ENCODE results near the gene ENDOV. TPM values are rescaled to one million over a fixed set of nuclear protein-coding genes. Genes with fewer than 3 reads are reported as not detected.
"Not testable (repeated sequence)": the region's sequence is repeated elsewhere in the genome, so short reads cannot be mapped to it uniquely, and the experiment has no call there.

The ENDOV gene
- total RNA-seq, 1 donor from 2014 or later: 22.8 TPM

DNA sequence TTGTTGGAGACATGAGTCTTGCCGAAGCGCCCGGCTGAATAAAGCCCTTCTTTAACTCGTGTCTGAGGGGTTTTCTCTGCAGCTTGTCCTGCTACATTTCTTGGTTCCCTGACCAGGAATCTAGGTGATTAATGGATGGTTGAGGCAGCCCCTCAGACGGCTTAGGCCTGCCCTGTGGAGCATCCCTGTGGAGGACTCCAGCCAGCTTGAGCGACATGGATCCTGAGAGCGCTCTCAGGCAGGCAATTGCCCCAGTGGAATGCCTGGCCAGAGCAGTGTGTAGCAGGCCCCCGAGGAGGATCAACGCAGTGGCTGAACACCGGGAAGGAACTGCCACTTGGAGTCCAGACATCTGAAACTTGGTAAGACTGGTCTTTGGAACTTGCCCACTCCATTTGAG, 17.3 kb upstream of the ENDOV start:
- Mint-ChIP-seq H3K4me3 (ENCODE audit: unreplicated experiment) (no peak overlapping the region), H3K9me3 (ENCODE audit: low read depth) (no peaks in the 10 kb centered on the region), H3K27ac (ENCODE audit: unreplicated experiment) (no peak overlapping the region)

GRCh38 chr17:80401086-80401485, 13.9 kb upstream of the ENDOV start:
- not testable (repeated sequence) for H3K27ac Mint-ChIP-seq (ENCODE audit: unreplicated experiment); H3K36me3 Mint-ChIP-seq (ENCODE audit: low read depth); H3K9me3 Mint-ChIP-seq (ENCODE audit: low read depth); H3K4me3 Mint-ChIP-seq (ENCODE audit: unreplicated experiment); DNase-seq (ENCODE audit: low spot score); H3K4me1 Mint-ChIP-seq (ENCODE audit: low read depth); H3K27me3 Mint-ChIP-seq (ENCODE audit: low read depth)

More for the DNA sequence above, 17.3 kb upstream of the ENDOV start:
- Mint-ChIP-seq H3K27me3 (ENCODE audit: low read depth) (no peaks in the 10 kb centered on the region), H3K36me3 (ENCODE audit: low read depth) (peaks cover 19% of the 10 kb centered on the region), H3K4me1 (ENCODE audit: low read depth) (no peaks in the 10 kb centered on the region)
- no peak for TF ChIP-seq CTCF (IDR thresholded peaks at IDR 0.05)
- no peak for DNase-seq (ENCODE audit: low spot score)

DNA sequence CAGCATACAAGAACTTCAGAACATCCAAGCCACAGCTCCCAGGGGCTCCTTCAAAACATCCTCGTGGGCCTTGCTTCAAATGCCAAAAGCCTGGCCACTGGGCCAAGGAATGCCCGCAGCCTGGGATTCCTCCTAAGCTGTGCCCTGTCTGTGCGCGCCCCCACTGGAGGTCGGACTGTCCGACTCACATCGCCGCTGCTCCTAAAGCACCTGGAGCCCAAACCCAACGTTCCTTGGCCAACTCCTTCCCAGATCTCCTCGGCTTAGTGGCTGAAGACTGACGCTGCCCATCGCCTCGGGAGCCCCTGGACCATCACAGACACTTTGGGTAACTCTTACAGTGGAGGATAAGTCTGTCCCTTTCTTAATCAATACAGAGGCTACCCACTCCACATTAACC, 12.9 kb upstream of the ENDOV start:
- not testable (repeated sequence) for DNase-seq (ENCODE audit: low spot score); H3K27ac Mint-ChIP-seq (ENCODE audit: unreplicated experiment); H3K4me1 Mint-ChIP-seq (ENCODE audit: low read depth); H3K27me3 Mint-ChIP-seq (ENCODE audit: low read depth); H3K4me3 Mint-ChIP-seq (ENCODE audit: unreplicated experiment); H3K9me3 Mint-ChIP-seq (ENCODE audit: low read depth); H3K36me3 Mint-ChIP-seq (ENCODE audit: low read depth)

- Mint-ChIP-seq H3K9me3 (ENCODE audit: low read depth) (no peaks in the 10 kb centered on the region), H3K36me3 (ENCODE audit: low read depth) (peaks cover 3% of the 10 kb centered on the region), H3K27me3 (ENCODE audit: low read depth) (no peaks in the 10 kb centered on the region), H3K27ac (ENCODE audit: unreplicated experiment) (no peak overlapping the region), H3K4me1 (ENCODE audit: low read depth) (no peaks in the 10 kb centered on the region), H3K4me3 (ENCODE audit: unreplicated experiment) (no peak overlapping the region)
- TF ChIP-seq CTCF (IDR thresholded peaks at IDR 0.05): no peak
- no peak for DNase-seq (ENCODE audit: low spot score)
Measured at GRCh38 chr17:80402959-80403358, 12.0 kb upstream of the ENDOV start.

GRCh38 chr17:80406146-80406545, 8.8 kb upstream of the ENDOV start:
- H3K27me3 Mint-ChIP-seq (ENCODE audit: low read depth): no peaks in the 10 kb centered on the region
- H3K27ac Mint-ChIP-seq (ENCODE audit: unreplicated experiment): no peak overlapping the region
- H3K4me3 Mint-ChIP-seq (ENCODE audit: unreplicated experiment): no peak overlapping the region
- H3K36me3 Mint-ChIP-seq (ENCODE audit: low read depth): no peaks in the 10 kb centered on the region
- no peaks in the 10 kb centered on the region for H3K4me1 Mint-ChIP-seq (ENCODE audit: low read depth)
- no peak for DNase-seq (ENCODE audit: low spot score)
- H3K9me3 Mint-ChIP-seq (ENCODE audit: low read depth): no peaks in the 10 kb centered on the region
- TF ChIP-seq CTCF (IDR thresholded peaks at IDR 0.05): no peak

- not testable (repeated sequence) for H3K4me1 Mint-ChIP-seq (ENCODE audit: low read depth); H3K36me3 Mint-ChIP-seq (ENCODE audit: low read depth); DNase-seq (ENCODE audit: low spot score); H3K27ac Mint-ChIP-seq (ENCODE audit: unreplicated experiment); H3K27me3 Mint-ChIP-seq (ENCODE audit: low read depth); H3K4me3 Mint-ChIP-seq (ENCODE audit: unreplicated experiment); H3K9me3 Mint-ChIP-seq (ENCODE audit: low read depth)
Measured at GRCh38 chr17:80407917-80408316, 7.0 kb upstream of the ENDOV start.

DNA sequence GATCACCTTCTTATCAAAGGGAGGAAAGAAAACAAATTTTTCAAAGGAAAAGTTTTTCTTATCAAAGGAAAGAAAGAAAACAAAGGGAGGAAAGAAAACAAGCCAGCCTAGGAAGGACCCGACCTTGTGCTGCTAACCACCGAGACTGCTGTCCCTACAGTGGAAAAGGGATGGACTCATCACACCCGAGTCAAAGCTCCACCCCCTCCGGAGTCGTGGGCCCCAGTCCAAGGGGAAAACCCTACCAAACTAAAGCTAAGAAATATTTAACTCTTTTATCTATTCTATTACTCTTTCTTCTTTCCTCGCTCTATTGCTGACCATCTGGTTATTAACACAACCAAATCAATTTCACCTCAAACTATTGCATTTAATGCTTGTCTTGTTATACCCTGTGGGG, 6.1 kb upstream of the ENDOV start:
- H3K4me3 Mint-ChIP-seq (ENCODE audit: unreplicated experiment): no peak overlapping the region
- H3K36me3 Mint-ChIP-seq (ENCODE audit: low read depth): no peaks in the 10 kb centered on the region
- H3K27me3 Mint-ChIP-seq (ENCODE audit: low read depth): no peaks in the 10 kb centered on the region
- no peaks in the 10 kb centered on the region for H3K9me3 Mint-ChIP-seq (ENCODE audit: low read depth)
- peaks cover 1% of the 10 kb centered on the region for H3K4me1 Mint-ChIP-seq (ENCODE audit: low read depth)
- no peak overlapping the region for H3K27ac Mint-ChIP-seq (ENCODE audit: unreplicated experiment)
- no peak for DNase-seq (ENCODE audit: low spot score)
- TF ChIP-seq CTCF (IDR thresholded peaks at IDR 0.05): no peak
